ENCODE results near the gene TMEM38A.

The TMEM38A gene

DNA sequence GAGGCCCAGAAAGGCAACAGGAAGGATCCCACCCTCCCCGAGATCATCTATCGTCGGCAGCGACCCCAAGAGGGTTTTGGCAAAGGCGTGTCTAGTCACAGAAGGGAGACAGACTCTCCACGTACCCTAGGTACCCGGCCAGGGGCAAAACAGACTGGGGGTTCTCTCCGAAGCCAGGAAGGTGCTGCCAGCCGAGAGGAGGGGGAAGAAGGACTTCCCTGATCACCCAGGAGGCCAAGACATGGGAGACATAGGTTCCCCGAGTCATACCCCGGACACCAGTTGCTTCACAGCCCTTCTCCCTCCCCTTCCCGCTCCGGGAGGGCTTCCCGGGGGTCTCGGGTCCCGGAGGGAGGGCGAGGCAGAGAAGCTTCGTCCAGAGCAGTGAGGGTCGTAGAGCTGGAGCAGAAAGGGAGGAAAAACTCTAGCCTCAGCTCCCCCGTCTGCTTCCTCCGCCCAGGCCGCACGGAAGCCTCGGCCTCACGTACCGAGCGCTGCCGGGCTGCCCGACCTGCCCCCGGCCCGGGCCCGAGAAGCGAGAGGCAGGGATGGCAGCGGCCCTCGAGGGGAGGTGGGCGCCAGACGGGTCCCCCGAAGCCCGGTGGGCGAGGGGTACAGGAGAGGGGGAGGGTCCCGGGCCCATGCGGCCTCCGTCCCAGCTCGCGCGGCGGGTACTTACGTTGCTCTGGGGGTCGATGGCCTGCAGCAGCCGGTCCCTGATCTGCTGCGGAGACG, 33.6 kb upstream of the TMEM38A start:
- peak overlapping the region; percentile 97 for H3K4me3 ChIP-seq (ENCODE audit: low read length)
- H3K4me1 ChIP-seq (ENCODE audit: low read length) = peaks cover 44% of the 10 kb centered on the region
- H3K9ac ChIP-seq (ENCODE audit: low read length) = peak overlapping the region; percentile 90
- H3F3A ChIP-seq (ENCODE audit: insufficient read depth, low read length) = peaks cover 33% of the 10 kb centered on the region
- no peaks in the 10 kb centered on the region for H3K9me3 ChIP-seq (replicated peaks; ENCODE audit: insufficient read depth, low read length)
- peak overlapping the region; percentile 91 for H3K4me2 ChIP-seq (ENCODE audit: low read depth, low read length)
- no peak for DNase-seq
- no peaks in the 10 kb centered on the region for H3K9me2 ChIP-seq (replicated peaks; ENCODE audit: insufficient read depth, low read length)
- H3K27me3 ChIP-seq (replicated peaks; ENCODE audit: insufficient read depth, low read length) = no peaks in the 10 kb centered on the region
- H3K36me3 ChIP-seq (replicated peaks; ENCODE audit: insufficient read depth, low read length) = no peaks in the 10 kb centered on the region; the same call in 1 of the 2 replicates
- peaks cover 67% of the 10 kb centered on the region for H3K79me2 ChIP-seq (ENCODE audit: low read length)
- H3K27ac ChIP-seq (ENCODE audit: low read length) = peak overlapping the region; percentile 43; the same call in 1 of the 2 replicates
- H4K20me1 ChIP-seq (ENCODE audit: insufficient read depth, low read length) = peaks cover 34% of the 10 kb centered on the region
- H2AFZ ChIP-seq (ENCODE audit: low read length) = no peak overlapping the region
- TF ChIP-seq EZH2 (optimal IDR thresholded peaks at IDR 0.05; ENCODE audit: low read depth, low read length) = no peak
- TF ChIP-seq EZH2phosphoT487 (IDR thresholded peaks at IDR 0.05; ENCODE audit: low read length) = no peak
- TF ChIP-seq, protein P1, sequence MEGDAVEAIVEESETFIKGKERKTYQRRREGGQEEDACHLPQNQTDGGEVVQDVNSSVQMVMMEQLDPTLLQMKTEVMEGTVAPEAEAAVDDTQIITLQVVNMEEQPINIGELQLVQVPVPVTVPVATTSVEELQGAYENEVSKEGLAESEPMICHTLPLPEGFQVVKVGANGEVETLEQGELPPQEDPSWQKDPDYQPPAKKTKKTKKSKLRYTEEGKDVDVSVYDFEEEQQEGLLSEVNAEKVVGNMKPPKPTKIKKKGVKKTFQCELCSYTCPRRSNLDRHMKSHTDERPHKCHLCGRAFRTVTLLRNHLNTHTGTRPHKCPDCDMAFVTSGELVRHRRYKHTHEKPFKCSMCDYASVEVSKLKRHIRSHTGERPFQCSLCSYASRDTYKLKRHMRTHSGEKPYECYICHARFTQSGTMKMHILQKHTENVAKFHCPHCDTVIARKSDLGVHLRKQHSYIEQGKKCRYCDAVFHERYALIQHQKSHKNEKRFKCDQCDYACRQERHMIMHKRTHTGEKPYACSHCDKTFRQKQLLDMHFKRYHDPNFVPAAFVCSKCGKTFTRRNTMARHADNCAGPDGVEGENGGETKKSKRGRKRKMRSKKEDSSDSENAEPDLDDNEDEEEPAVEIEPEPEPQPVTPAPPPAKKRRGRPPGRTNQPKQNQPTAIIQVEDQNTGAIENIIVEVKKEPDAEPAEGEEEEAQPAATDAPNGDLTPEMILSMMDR (IDR thresholded peaks at IDR 0.05; ENCODE audit: low read length) = no peak

DNA sequence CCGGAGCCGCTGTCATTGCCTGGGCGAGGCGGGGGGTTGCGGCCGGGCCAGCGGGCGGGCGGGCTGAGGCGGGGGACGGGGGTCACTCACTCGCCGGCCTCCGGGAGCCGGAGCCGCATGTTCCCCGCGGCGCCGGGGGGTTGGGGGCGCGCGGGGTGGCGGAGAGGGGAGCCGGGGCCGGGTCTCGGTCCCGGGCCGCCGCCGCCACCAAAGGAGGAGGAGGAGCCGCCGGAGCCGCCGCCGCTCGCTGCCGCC, 33.1 kb upstream of the TMEM38A start:
- H2AFZ ChIP-seq (ENCODE audit: low read length) = no peak overlapping the region
- H3K4me1 ChIP-seq (ENCODE audit: low read length) = peaks cover 44% of the 10 kb centered on the region
- no peaks in the 10 kb centered on the region for H3K27me3 ChIP-seq (replicated peaks; ENCODE audit: insufficient read depth, low read length)
- H3F3A ChIP-seq (ENCODE audit: insufficient read depth, low read length) = peaks cover 33% of the 10 kb centered on the region
- no peaks in the 10 kb centered on the region for H3K9me3 ChIP-seq (replicated peaks; ENCODE audit: insufficient read depth, low read length)
- H4K20me1 ChIP-seq (ENCODE audit: insufficient read depth, low read length) = peaks cover 29% of the 10 kb centered on the region
- peak overlapping the region; percentile 90 for H3K9ac ChIP-seq (ENCODE audit: low read length)
- no peaks in the 10 kb centered on the region for H3K9me2 ChIP-seq (replicated peaks; ENCODE audit: insufficient read depth, low read length)
- H3K27ac ChIP-seq (ENCODE audit: low read length) = peak overlapping the region; percentile 43; the same call in 1 of the 2 replicates
- no peaks in the 10 kb centered on the region; the same call in 1 of the 2 replicates for H3K36me3 ChIP-seq (replicated peaks; ENCODE audit: insufficient read depth, low read length)
- DNase-seq = no peak
- H3K4me2 ChIP-seq (ENCODE audit: low read depth, low read length) = peak overlapping the region; percentile 91
- peaks cover 66% of the 10 kb centered on the region for H3K79me2 ChIP-seq (ENCODE audit: low read length)
- no peak for TF ChIP-seq EZH2phosphoT487 (IDR thresholded peaks at IDR 0.05; ENCODE audit: low read length)
- peak overlapping the region; percentile 97 for H3K4me3 ChIP-seq (ENCODE audit: low read length)

DNA sequence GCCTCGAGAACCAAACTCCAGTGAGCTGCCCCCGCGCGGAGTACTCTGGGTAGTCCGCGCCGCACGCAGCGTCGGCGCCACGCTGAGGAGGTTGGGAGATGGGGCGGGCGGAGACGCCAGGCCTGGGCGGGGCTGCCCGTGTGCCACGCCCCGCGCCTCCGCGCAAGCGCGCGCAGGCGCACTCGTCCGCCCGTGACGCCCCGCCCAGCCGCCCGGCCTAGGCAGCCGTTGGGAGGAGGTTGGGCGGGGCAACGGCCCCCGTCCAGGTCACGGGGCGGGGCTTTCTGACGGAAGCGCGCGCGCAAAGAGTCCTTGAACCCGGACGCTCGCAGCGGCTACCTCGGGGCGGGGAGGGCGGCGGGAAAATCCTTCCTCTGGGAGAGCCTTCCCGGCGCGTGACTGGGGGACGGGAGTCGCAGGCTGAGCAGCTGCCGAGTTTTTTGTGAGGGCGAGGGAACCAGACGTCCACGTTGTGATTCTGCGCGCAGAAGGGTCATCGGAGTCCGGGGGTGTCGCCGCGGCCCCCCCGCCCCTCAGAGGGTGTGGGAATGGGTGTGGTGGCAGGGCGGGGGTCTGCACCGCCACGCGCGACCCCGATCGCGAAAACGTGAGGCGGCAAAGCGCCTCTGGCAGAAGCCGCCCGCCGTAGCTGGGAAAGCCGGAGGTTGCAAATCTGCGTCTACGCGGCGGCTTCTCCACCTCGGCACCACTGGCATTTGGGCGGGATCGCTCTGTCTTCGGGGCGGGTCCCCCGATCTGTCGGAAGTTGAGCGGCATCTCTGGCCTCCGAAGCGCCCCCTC, 32.6 kb upstream of the TMEM38A start, which contains the start of gene MED26:
Gene MED26 (minus strand): TSS at position 22 of the 801 bp plus-strand sequence. CDS start 261 bp downstream, outside the sequence.
- TF ChIP-seq EZH2 (optimal IDR thresholded peaks at IDR 0.05; ENCODE audit: low read depth, low read length) (no peak), EZH2phosphoT487 (IDR thresholded peaks at IDR 0.05; ENCODE audit: low read length) (no peak)
- TF ChIP-seq, protein P1 (IDR thresholded peaks at IDR 0.05; ENCODE audit: low read length) = no peak
- Histone ChIP-seq H3K27ac (ENCODE audit: low read length) (peak within 1 kb of the TSS; percentile 95), H2AFZ (ENCODE audit: low read length) (peak within 1 kb of the TSS; percentile 88), H3K4me1 (ENCODE audit: low read length) (peaks cover 40% of the 10 kb centered on the region), H3K4me2 (ENCODE audit: low read depth, low read length) (peak within 1 kb of the TSS; percentile 91), H3K9me2 (replicated peaks; ENCODE audit: insufficient read depth, low read length) (no peaks in the 10 kb centered on the region), H3K4me3 (ENCODE audit: low read length) (peak within 1 kb of the TSS; percentile 97), H3K9ac (ENCODE audit: low read length) (peak within 1 kb of the TSS; percentile 100), H3K27me3 (replicated peaks; ENCODE audit: insufficient read depth, low read length) (no peaks in the 10 kb centered on the region), H4K20me1 (ENCODE audit: insufficient read depth, low read length) (peaks cover 25% of the 10 kb centered on the region), H3F3A (ENCODE audit: insufficient read depth, low read length) (peaks cover 33% of the 10 kb centered on the region), H3K36me3 (replicated peaks; ENCODE audit: insufficient read depth, low read length) (no peaks in the 10 kb centered on the region; the same call in 1 of the 2 replicates), H3K79me2 (ENCODE audit: low read length) (peaks cover 63% of the 10 kb centered on the region), H3K9me3 (replicated peaks; ENCODE audit: insufficient read depth, low read length) (no peaks in the 10 kb centered on the region)
- peak; percentile 95 for DNase-seq
